DMS 273 (cell line): ENCODE measurements around the gene CERS1.
"Not testable (repeated sequence)": the region's sequence is repeated elsewhere in the genome, so short reads cannot be mapped to it uniquely, and the experiment has no call there.

ENCODE experiments used
- DNase-seq: peaks from one replicate; lab custom pipeline; 2025; ENCODE audit not compliant: unreplicated experiment; lab: John Stamatoyannopoulos, UW

The CERS1 gene

GRCh38 chr19:18919086-18919899, 23.3 kb upstream of the CERS1 start, which contains the start of the genes COPE and DDX49:
Gene COPE (minus strand): TSS chr19:18919387. CDS start chr19:18919348, 39 bp downstream.
Gene DDX49 (plus strand): TSS chr19:18919715. CDS start chr19:18919742, 27 bp downstream.
- peak; percentile 100 for DNase-seq

- not testable (repeated sequence) for DNase-seq
Measured at GRCh38 chr19:18917593-18917992, 21.6 kb upstream of the CERS1 start.

- DNase-seq, result peak; percentile 79
Measured at GRCh38 chr19:18915639-18916038, 19.7 kb upstream of the CERS1 start.

GRCh38 chr19:18913466-18913865, 17.5 kb upstream of the CERS1 start:
- no peak for DNase-seq

GRCh38 chr19:18912933-18913332, 17.0 kb upstream of the CERS1 start:
- DNase-seq, result no peak

- DNase-seq, result no peak
Measured at GRCh38 chr19:18910801-18911436, 15.0 kb upstream of the CERS1 start.

GRCh38 chr19:18910010-18910409, 14.1 kb upstream of the CERS1 start:
- DNase-seq, result no peak

GRCh38 chr19:18908917-18909619, 13.1 kb upstream of the CERS1 start:
- DNase-seq, result no peak

- DNase-seq, result no peak
Measured at GRCh38 chr19:18906605-18907519, 10.9 kb upstream of the CERS1 start.

GRCh38 chr19:18905513-18906236, 9.7 kb upstream of the CERS1 start:
- DNase-seq, result peak; percentile 38

GRCh38 chr19:18905058-18905456, 9.1 kb upstream of the CERS1 start:
- DNase-seq, result no peak

- no peak for DNase-seq
Measured at GRCh38 chr19:18904334-18905057, 8.5 kb upstream of the CERS1 start.

GRCh38 chr19:18903156-18904037, 7.4 kb upstream of the CERS1 start:
- no peak for DNase-seq

GRCh38 chr19:18902519-18902918, 6.6 kb upstream of the CERS1 start:
- not testable (repeated sequence) for DNase-seq

GRCh38 chr19:18901491-18901890, 5.5 kb upstream of the CERS1 start:
- no peak for DNase-seq

GRCh38 chr19:18900700-18901481, 4.9 kb upstream of the CERS1 start:
- DNase-seq, result no peak
